Stimulated activated CD4-positive, alpha-beta T cell treated with anti-CD3 and anti-CD28 coated beads, TNF-alpha, amount 100 ng/mL, for 24 hours (primary cell): ENCODE results near the gene UBALD2.
"Not testable (repeated sequence)": the region's sequence is repeated elsewhere in the genome, so short reads cannot be mapped to it uniquely, and the experiment has no call there.

Experiments used
- DNase-seq, 3 experiments: peaks; one replicate each; pipeline ENCODE4 v3.0.0-alpha.2; 2020; ENCODE audit warnings: low read depth in 3 of 3

UBALD2 gene

DNA sequence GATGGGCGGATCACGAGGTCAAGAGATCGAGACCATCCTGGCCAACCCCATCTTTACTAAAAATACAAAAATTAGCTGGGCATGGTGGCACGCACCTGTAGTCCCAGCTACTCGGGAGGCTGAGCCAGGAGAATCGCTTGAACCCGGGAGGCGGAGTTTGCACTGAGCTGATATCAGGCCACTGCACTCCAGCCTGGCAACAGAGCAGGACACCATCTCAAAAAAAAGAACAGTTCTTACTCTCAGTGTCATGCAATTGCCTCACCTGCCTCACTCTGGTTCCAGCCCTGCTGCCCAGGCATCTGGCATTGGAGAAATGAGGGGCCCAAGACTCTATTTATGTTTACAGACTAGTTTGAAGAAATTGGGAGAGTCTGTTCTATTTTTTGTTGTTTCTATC lies 20.4 kb upstream of the UBALD2 start:
- not testable (repeated sequence) for DNase-seq

DNA sequence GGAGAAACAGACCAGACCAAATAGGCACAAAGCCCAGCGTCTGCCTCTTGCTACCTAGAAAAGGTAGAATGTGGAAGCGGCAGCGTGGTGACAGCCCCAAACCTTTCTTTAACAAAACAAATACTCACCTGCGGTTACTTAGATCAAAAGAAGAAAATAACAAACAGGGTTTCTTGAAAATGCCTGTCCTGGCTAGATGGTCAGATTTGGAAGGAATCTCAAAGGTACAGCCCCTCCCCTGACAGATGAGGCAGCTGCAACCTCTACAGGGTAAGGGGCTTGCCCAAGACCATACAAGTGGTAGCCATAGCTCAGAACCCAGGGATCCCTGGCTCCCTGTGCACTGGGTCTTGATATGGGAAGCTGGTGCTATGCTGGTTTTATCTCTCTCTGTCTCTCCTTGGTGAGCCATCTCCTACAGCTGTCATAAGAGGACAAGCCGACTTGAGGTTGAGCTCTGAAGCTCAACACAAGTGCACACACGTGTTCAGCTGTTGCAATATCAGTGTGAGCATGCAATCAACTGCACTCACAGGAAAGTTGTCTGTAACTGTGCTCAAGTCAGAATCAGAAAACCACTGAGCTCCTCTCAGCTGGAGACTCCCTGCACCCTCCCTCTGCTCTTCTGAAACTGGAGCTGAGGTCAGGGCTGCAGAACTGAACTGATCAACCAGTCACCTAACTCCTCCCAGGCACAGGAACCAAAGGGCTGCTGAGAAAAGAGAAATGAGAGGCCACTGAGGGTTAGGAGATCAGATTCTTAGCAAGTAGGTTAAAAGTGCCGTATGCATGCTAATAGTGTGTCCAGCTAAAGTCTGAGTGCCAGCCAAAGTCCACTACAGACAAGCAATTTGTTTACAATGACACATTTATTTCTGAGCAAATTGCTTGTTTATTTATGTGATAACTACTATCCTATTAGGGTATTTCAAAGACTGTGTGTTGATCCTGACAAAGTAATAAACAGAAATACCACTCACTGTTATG lies 18.8 kb upstream of the UBALD2 start:
- DNase-seq: peak in 1 of 3 experiments; percentile 51

DNA sequence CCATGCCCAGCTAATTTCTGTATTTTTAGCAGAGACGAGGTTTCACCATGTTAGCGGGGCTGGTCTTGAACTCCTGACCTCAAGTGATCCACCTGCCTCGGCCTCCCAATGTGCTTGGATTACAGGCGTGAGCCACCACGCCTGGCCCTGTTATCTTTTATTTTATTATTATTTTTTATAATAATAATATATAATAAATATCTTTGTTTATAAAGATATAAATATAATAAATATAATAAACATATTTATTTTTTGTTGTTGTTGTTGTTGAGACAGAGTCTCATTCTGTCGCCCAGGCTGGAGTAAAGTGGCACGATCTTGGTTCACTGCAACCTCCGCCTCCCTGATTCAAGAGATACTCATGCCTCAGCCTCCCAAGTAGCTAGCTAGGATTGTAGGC lies 17.8 kb upstream of the UBALD2 start:
- no peak for DNase-seq

DNA sequence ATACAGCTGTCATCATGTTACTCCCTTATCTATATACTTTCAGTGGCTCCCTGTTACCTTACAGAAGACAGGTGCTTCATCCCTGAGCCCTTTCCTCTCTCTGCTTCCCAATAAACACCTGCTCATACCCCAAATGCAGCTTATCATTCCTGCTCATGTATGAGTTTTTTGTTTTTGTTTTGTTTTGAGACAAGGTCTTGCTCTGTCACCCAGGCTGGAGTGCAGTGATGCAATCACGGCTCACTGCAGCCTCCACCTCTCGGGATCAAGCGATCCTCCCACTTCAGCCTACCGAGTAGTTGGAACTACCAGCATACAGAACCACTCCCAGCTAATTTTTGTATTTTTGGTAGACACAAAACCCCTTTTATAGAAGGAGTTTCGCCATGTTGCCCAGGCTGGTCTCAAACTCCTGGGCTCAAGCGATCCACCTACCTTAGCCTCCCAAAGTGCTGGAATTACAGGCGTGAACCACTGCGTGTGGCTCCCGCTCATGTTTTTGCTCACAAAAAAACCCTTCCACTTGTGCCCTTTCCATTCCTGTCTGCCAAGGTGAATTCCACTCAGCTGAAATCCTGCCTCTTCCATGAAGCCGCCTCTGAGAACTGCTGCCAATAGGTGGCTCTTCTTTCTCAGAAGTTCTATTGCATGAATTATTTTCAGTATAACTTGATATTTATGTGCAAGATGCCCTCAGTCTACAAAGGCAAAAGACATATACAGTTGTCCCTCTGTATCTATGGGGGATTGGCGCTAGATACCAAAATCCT lies 16.9 kb upstream of the UBALD2 start:
- DNase-seq: no peak

DNA sequence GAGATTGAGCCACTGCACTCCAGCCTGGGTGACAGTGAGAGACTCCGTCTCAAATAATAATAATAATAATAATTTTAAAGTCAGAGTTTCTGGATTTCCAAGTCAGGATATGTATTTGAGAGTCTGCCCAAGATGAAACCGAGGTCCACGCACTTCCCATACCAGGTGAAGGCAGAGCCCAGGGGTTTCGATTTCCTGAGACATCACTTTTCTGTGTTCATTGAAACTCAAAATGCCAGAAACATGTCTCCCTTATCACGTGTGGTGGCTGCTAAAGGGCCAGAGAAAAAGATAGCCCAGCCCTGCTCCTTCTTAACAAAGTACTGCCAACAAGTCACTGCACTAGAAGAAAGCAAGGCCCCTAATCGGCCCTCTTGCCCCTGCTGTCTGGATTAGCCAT lies 15.0 kb upstream of the UBALD2 start:
- no peak for DNase-seq

DNA sequence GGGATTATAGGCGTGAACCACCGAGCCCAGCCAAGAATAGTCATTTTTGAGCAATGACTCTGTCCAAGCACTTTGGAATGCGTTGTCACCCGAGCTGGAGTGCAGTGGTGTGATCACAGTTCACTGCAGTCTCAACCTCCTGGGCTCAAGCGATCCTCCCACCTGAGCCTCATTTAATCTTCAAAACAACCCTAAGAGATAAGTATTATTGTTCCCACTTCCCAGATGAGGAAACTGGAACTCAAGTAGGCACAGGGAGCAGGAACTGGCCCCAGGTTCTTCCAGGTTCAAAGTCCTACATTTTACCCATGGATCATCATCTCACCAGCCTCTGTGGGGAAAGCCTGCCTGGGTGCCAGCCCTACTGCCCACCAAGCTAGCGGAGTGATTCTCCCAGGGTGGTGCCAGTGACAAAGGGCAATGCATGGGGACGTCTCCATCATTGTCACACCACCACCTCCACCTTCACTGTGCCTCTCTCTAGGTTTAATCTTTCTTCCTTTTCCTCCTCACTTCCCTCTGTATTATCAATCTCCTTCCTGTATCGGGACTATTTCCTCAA lies 13.6 kb upstream of the UBALD2 start:
- DNase-seq: no peak

DNA sequence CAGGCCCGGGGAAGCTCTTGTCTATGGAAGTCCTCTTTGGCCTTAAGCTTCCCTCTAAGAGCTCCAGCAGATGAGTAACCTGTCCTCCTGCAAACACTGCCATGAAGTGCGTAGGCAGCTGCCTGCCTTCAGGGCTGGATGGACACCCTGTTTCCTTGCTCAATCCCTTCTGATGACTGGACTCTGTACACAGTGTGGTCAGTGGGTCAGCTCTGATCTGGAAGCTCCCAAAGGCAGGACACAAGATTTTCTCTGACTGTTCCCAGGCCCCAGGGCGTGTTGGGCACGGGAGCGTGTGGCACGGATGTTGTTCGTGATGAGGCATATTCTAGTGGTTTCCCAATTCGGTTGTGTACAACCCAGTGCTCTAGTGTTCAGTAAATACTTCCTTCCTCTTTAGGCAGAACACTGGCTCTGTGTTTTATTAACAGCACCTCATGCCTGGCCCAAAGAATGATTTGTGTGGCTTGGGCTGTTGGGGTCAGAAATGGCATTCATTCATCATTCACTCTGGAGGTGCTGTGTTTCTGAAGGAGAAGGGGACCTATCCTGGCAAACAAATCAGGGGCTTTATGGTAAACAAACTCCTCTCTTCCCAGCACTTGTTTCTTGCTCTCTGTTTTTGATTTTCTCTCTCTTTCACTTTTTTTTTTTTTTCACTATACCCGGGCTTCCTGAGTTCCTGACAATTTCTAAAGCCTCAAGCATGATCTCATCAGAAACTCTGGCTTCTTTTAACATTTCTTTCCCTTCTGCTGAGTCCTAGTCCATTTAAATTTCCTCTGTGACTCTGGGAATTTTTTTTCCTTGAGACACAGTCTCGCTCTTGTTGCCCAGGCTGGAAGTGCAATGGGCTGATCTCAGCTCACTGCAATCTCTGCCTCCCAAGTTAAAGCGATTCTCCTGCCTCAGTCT lies 12.9 kb upstream of the UBALD2 start:
- no peak for DNase-seq

DNA sequence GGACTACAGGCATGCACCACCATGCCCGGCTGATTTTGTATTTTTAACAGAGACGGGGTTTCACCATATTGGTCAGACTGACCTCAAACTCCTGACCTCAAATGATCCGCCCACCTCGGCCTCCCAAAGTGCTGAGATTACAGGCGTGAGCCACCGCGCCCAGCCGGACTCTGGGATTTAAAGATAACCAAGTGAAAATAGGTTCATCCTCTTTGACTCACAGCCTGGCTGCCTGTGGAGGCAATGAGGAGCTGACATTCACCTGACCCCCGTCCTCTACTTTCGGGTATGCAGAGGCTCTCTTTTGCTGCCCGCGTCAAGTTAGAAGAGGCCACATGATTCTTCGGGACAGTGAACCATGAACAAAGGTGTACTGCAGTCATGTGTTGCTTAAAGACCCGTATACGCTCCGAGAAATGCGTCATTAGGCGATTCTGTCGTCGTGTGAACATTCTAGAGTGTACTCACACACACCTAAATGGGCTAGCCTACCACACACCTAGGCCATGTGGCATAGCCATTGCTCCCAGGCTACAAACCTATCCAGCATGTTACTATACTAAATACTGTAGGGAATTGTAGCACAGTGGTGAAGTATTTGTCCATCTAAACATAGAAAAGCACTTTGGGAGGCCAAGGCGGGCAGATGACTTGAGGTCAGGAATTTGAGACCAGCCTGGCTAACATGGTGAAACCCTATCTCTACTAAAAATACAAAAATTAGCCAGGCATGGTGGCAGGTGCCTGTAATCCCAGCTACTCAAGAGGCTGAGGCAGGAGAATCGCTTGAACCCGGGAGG lies 12.0 kb upstream of the UBALD2 start:
- not testable (repeated sequence) for DNase-seq

DNA sequence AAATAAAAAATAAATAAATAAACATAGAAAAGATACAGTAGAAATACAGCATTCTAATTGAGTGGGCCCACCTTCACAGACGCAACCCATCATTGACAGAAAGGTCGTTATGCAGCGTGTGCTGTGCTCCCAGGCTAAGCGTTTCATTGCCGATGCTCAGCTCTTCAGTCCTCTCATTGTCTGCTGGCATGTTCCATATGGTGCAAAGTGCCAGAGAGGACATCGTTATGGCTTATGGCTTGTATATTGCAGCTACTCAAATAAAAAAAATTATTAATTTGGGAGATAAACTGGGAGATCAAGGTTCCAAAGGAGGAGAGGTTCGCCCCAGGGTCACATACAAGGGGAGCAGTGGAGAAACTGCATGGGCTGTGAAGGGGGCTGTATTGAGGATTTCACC lies 11.3 kb upstream of the UBALD2 start:
- DNase-seq: no peak

DNA sequence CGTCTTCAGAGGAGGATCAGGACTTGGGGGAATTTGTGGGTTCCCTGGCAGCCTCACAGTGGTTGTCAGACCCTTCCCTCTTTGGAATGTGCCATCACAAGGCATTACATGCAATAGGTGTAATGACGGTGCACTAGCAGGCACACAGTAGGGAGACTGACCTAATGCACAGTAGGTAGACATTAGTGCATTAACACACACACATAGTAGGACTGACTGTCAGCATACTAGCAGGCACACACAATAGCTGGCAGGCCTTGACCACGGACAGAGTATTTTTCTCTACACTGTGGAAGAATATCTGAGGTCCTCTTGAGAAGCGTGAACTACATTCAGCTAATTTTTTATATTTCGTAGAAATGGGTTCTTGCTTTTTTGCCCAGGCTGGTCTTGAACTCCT lies 10.9 kb upstream of the UBALD2 start:
- DNase-seq: no peak

DNA sequence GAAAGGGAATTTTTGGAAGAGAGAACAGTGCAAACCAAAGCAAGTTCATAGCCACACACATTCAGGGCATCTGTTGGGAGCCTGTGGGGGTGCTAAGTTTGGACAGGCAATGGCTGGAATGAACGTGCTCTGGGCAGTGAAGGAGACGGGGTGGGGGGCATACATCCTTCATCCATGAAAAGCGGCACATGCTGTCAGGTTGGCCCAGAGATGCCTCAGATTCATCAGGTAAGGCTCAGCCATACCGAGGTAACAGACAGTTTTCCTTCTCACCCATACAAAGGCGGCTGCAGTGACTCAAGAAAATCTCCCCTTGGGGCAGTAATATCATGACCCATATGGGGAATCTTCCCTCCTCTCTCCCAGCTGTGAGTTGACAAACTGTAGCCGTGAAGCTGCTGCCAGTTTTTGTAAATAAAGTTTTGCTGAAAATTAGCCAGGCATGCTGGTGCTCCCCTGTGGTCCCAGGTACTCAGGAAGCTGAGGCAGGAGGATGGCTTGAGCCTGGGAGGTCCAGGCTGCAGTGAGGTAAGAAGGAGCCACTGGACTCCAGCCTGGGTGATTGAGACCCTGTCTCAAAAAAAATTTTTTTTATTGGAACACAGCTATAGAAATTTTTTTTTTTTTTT lies 9.2 kb upstream of the UBALD2 start:
- DNase-seq: no peak

DNA sequence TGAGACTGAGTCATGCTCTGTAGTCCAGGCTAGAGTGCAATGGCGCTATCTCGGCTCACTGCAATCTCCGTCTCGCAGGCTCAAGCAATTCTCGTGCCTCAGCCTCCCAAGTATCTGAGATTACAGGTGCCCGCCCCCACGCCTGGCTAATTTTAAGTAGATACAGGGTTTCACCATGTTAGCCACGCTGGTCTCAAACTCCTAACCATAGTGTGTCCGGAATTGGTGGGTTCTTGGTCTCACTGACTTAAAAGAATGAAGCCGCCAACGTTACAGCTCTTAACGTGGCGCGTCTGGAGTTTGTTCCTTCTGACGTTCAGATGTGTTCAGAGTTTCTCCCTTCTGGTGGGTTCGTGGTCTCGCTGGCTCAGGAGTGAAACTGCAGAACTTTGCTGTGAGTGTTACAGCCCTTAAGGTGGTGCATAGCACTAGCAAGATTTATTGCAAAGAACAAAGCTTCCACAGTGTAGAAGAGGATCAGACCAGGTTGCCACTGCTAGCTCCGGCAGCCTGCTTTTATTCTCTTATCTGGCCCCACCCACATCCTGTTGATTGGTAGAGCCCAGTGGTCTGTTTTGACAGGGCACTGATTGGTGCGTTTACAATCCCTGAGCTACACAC lies 8.6 kb upstream of the UBALD2 start:
- DNase-seq: not testable (repeated sequence)

DNA sequence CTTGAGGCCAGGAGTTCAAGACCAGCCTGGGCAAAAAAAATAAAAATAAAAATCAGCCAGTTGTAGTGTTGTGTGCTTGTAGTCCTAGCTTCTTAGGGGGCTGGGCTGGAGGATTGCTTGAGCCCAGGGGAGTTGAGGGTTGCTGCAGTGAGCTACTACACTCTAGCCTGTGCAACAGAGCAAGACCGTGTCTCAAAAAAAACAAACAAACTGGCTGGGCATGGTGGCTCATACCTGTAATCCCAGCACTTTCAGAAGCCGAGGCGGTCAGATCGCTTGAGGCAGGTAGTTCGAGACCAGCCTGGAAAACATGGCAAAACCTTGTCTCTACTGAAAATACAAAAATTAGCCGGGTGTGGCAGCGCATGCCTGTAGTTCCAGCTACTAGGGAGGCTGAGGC lies 4.9 kb upstream of the UBALD2 start:
- no peak for DNase-seq

DNA sequence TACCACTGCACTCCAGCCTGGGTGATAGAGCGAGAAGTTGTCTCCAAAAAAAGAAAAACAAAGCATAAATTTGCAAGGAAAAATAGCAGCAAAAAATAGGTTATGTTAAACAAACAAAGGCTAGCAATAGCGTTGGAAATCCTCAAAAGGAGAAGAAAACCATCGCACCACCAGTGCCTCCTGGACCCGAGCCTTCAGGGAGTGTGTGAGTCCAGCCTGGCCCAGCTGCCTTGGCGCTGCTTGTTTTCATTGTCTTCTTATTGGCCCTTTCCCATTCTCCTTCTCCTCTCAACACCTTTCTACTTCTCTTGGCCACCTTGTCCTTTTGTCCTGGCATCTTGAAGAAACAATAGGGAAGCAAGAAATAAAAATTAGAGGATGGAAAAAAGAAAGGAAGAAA lies 4.5 kb upstream of the UBALD2 start:
- no peak for DNase-seq

DNA sequence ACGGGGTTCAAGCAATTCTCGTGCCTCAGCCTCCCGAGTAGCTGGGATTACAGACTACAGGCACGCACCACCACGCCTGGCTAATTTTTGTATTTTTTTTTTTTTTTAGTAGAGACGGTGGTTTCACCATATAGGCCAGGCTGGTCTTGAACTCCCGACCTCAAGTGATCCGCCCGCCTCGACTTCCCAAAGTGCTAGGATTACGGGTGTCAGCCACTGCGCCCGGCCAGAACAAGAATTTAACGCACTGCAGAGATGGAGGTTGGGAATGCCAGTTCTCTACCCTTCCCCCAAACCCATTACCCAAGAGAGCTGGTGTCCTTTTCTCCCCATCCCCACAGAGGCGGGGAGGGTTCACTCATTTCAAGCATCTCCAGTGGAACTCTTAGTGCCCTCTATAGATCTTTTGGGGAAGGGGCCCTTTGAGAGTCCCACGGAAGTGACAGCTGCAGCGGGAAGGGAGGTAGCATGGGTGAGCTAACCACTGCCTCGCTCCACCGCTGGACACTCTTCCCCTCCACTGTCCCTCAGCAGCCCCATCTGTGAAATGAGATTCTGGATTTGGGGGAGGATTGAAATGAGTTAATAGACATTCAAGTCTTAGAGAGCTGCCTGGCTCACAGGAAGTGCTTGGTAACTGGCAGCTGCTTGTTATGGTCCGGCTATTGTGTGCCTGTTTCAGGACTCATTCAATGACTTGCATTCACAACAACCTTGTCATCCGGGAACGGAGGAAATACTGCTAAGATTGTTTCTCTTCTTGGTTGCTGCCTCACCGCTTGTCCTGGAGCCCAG lies 3.5 kb upstream of the UBALD2 start:
- no peak for DNase-seq

DNA sequence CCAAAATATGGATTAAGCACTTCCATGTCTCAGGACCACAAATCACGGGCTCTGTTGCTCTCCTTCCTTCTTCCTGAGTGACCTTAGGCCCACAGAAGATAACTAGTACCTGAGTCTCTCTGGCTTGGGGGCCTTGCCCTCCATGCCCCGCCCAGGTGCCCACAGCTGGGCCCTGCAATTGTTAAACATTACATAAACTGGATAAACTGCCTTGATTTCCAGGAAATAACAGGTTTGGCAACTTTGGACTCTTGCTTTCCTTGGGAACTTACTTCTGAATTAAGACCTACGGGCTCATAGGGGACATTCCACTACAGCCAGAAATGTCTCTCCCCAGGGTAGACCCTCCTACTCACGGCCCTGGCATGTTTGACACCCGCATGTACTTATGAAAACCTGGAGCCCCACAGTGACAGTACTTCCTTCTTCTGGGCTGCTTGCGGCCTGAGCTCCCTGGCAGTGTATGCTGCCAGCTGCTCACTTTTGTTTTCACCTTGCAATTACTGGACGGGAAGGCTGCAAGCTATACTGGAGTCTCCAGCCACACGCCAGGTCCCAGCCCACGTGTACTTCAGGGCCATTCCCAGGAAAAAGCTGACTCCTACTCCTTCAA lies 2.3 kb upstream of the UBALD2 start:
- DNase-seq: no peak

DNA sequence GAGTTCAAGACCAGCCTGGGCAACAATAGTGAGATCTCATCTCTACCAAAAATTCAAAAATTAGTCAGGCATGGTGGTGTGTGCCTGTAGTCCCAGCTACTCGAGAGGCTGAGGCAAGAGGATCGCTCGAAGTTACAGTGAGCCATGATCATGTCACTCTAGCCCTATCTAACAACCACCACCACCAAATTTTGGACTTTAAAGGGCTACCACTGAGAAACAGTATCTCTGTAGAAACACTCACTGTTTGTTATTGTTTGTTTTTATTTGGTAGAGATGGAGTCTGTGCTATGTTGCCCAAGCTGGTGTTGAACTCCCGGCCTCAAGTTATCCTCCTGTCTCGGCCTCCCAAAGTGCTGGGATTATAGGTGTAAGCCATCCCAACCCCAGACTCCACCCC lies 1.3 kb upstream of the UBALD2 start:
- DNase-seq: no peak

DNA sequence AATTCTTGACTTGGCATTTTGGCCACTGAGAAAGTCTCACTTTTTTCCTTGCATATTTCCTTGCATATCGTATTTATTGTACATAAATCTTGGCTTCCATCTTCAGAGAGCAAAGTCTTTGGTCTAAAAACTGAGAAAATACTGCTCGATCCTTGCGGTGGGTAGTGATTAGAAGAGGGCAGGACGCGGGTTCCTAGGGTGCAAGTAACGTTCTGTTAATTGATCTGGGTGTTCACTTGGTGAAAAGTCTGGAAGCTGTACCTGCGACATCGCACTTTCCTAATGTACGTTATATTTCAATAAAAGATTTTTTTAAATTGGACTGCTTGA lies 758 bp upstream of the UBALD2 start:
- DNase-seq: no peak
